ENCODE data around the gene TSNAX. TPM values are rescaled to one million over a fixed set of nuclear protein-coding genes. Genes with fewer than 3 reads are reported as not detected.

Gene TSNAX
- total RNA-seq, 1 donor from 2014 or later = 27.7 TPM

DNA sequence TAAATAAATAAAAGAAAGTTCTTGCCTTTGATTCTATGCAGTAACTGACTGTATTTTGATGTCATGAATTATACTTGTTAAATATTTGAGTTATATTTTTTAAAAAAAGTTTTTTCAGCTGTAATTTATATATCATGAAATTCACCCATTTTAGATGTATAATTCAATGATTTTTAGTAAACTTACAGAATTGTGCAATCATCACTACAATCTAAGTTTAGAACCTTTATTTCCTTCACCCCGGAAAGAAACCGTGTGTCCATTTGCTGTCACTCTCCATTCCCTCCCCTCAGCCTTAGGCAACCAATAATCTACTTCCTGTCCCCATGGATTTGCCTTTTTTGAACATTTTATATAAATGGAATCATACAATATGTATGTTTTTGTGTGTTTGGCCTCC, 65.7 kb downstream of the TSNAX start:
- Histone ChIP-seq H3K36me3 (ENCODE audit: control insufficient read depth in 3 of 3, insufficient read depth in 3 of 3, low read length in 3 of 3) (no peaks in the 10 kb centered on the region), H3K9ac (ENCODE audit: low read depth in 1 of 3, low read length in 3 of 3) (no peak overlapping the region), H3K4me1 (ENCODE audit: control insufficient read depth in 3 of 3, insufficient read depth in 3 of 3, low read length in 3 of 3) (peaks cover 0 to 6% (median 3%) of the 10 kb centered on the region in 3 donors), H3K4me3 (ENCODE audit: low read length in 3 of 3) (no peak overlapping the region), H3K27me3 (ENCODE audit: control insufficient read depth in 3 of 3, insufficient read depth in 3 of 3, low read length in 3 of 3) (no peaks in the 10 kb centered on the region), H3K27ac (ENCODE audit: low read depth, low read length) (no peak overlapping the region), H3K9me3 (ENCODE audit: control insufficient read depth in 3 of 3, low read length in 3 of 3) (no peaks in the 10 kb centered on the region)

DNA sequence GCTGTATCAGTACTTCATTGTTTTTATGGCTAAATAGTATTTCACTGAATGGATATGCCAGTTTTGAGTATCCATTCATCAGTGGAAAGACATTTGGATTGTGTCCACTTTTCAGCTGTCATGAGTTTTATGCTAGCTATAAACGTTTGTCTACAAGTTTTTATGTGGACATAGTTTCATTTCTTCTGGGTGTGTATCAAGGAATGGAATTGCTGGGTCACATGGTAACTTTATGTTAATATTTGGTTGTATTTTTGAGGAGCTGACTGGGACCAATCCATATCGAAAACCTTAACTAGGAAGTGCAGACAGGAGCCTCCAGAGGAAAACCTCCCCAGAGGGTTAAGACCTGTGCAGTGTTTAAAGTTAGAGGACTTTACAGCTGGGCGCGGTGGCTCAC, 66.3 kb downstream of the TSNAX start:
- no peaks in the 10 kb centered on the region for H3K36me3 ChIP-seq (ENCODE audit: control insufficient read depth in 3 of 3, insufficient read depth in 3 of 3, low read length in 3 of 3)
- H3K4me3 ChIP-seq (ENCODE audit: low read length in 3 of 3) = no peak overlapping the region
- no peak overlapping the region for H3K27ac ChIP-seq (ENCODE audit: low read depth, low read length)
- peaks cover 0 to 6% (median 3%) of the 10 kb centered on the region in 3 donors for H3K4me1 ChIP-seq (ENCODE audit: control insufficient read depth in 3 of 3, insufficient read depth in 3 of 3, low read length in 3 of 3)
- no peak overlapping the region for H3K9ac ChIP-seq (ENCODE audit: low read depth in 1 of 3, low read length in 3 of 3)
- no peaks in the 10 kb centered on the region for H3K27me3 ChIP-seq (ENCODE audit: control insufficient read depth in 3 of 3, insufficient read depth in 3 of 3, low read length in 3 of 3)
- no peaks in the 10 kb centered on the region for H3K9me3 ChIP-seq (ENCODE audit: control insufficient read depth in 3 of 3, low read length in 3 of 3)

DNA sequence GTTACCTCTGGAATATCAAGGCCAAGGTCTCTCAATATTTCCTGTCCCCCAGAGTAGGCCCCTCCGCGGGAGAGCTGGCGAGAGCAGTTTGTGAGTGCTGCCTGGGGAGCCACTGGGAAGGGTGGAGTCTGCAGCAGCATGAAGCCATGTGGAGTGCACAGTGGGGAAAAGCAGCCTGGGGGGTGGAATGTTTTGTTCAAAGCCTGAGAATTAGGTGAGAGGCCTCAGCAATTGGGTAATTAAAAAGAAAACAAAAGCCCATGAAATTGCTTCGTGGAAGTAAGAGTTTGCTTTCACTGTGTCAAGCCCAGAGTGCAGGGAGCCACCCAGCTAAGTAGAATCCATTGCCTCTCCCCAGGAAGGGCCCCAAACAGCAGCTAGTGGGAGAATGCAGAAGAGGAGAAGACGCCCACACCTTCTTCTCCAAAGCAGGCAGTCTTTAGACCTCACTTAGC, 67.9 kb downstream of the TSNAX start:
- Histone ChIP-seq H3K27ac (ENCODE audit: low read depth, low read length) (peak overlapping the region; percentile 13), H3K4me3 (ENCODE audit: low read length in 3 of 3) (no peak overlapping the region), H3K36me3 (ENCODE audit: control insufficient read depth in 3 of 3, insufficient read depth in 3 of 3, low read length in 3 of 3) (no peaks in the 10 kb centered on the region), H3K27me3 (ENCODE audit: control insufficient read depth in 3 of 3, insufficient read depth in 3 of 3, low read length in 3 of 3) (no peaks in the 10 kb centered on the region), H3K4me1 (ENCODE audit: control insufficient read depth in 3 of 3, insufficient read depth in 3 of 3, low read length in 3 of 3) (peaks cover 1 to 4% (median 2%) of the 10 kb centered on the region in 3 donors), H3K9ac (ENCODE audit: low read depth in 1 of 3, low read length in 3 of 3) (no peak overlapping the region), H3K9me3 (ENCODE audit: control insufficient read depth in 3 of 3, low read length in 3 of 3) (no peaks in the 10 kb centered on the region)

DNA sequence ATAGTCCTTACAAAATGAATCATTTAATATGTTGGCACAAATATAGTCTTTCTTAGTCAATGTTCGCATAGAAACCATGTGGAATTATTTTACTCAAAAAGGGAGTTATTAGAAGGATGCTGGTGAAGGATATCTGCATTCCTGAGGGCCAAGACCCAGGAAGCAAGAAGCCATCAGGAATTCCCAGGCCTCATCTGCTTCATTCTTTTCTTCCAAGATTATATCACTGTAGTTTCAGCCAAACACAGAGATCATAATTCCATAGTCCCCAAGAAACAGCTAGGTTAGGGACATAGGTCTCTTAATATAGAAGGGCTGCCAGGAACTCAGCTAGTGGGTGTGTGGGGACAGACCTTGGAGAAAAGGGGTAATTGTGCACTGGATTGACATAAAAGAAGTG, 69.5 kb downstream of the TSNAX start:
- Histone ChIP-seq H3K36me3 (ENCODE audit: control insufficient read depth in 3 of 3, insufficient read depth in 3 of 3, low read length in 3 of 3) (no peaks in the 10 kb centered on the region), H3K27me3 (ENCODE audit: control insufficient read depth in 3 of 3, insufficient read depth in 3 of 3, low read length in 3 of 3) (no peaks in the 10 kb centered on the region), H3K27ac (ENCODE audit: low read depth, low read length) (no peak overlapping the region), H3K4me3 (ENCODE audit: low read length in 3 of 3) (no peak overlapping the region), H3K9ac (ENCODE audit: low read depth in 1 of 3, low read length in 3 of 3) (no peak overlapping the region), H3K9me3 (ENCODE audit: control insufficient read depth in 3 of 3, low read length in 3 of 3) (no peaks in the 10 kb centered on the region), H3K4me1 (ENCODE audit: control insufficient read depth in 3 of 3, insufficient read depth in 3 of 3, low read length in 3 of 3) (peaks cover 0 to 4% (median 0%) of the 10 kb centered on the region in 3 donors)

DNA sequence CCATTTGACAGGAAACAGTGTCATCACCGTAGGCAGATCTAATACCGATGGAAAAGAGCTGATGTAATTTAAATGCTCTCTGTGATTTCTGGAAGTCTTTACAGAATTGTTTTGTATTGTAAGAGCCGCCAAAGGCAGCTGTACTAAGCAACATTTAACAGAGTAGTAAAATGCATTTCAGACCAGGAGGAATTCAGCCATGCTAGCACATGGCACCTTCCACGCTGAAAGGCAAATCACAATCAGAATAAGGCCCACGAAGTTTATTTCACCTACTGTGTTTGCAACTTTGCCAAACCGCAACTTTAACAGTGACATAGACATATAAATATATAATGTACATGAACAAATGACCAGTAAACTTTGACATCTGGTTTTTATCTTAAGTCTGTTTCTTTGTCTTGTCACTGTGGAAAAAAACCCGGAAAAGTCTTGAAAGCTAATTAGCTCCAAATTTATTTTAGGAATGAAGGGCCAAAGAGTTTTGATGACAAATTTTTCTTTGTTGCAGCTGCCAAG, 72.0 kb downstream of the TSNAX start:
- Histone ChIP-seq H3K27me3 (ENCODE audit: control insufficient read depth in 3 of 3, insufficient read depth in 3 of 3, low read length in 3 of 3) (no peaks in the 10 kb centered on the region), H3K4me3 (ENCODE audit: low read length in 3 of 3) (no peak overlapping the region), H3K9me3 (ENCODE audit: control insufficient read depth in 3 of 3, low read length in 3 of 3) (no peaks in the 10 kb centered on the region), H3K4me1 (ENCODE audit: control insufficient read depth in 3 of 3, insufficient read depth in 3 of 3, low read length in 3 of 3) (peaks cover 2 to 8% (median 5%) of the 10 kb centered on the region in 3 donors), H3K27ac (ENCODE audit: low read depth, low read length) (peak overlapping the region; percentile 33), H3K9ac (ENCODE audit: low read depth in 1 of 3, low read length in 3 of 3) (no peak overlapping the region), H3K36me3 (ENCODE audit: control insufficient read depth in 3 of 3, insufficient read depth in 3 of 3, low read length in 3 of 3) (no peaks in the 10 kb centered on the region)

DNA sequence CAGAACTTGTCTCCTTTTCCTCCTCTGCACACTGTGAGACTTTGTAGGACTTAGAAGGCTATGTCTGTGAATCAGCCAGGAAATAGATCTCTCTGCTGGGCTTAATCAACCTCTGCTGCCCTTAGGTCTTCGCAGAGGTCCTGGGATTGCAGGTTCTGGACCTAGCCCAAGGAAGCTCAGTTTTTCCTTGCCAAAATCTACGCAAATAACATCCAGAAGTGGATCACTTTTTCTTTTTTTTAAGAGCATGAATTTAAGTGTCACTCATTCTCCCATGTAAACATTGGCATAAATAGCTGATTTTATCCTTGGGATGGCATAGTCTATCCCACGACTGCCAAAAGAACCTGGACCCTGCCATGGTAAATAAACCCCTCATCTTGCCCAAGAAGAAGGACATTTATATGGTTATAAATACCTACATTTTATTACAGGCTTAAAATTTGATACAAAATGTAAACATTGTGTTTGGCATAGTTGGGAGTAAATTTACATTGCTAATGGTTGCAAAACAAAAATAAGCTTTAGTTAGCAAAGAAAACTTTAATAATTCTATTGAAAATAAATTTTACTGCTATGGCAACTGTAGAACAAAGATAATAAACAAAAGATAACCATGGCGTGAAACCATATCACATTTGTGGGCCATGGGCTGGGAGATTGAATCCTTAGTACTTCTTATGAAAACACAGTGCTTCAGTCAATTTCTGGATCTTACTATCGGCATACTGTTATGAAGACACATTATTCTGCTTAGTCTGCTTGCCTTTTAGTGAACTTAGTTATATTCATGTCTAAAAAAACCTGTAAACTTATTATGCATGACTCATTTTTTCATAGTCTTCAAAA, 73.6 kb downstream of the TSNAX start:
- Histone ChIP-seq H3K4me3 (ENCODE audit: low read length in 3 of 3) (no peak overlapping the region), H3K9ac (ENCODE audit: low read depth in 1 of 3, low read length in 3 of 3) (no peak overlapping the region), H3K4me1 (ENCODE audit: control insufficient read depth in 3 of 3, insufficient read depth in 3 of 3, low read length in 3 of 3) (peaks cover 2 to 8% (median 5%) of the 10 kb centered on the region in 3 donors), H3K27me3 (ENCODE audit: control insufficient read depth in 3 of 3, insufficient read depth in 3 of 3, low read length in 3 of 3) (no peaks in the 10 kb centered on the region), H3K36me3 (ENCODE audit: control insufficient read depth in 3 of 3, insufficient read depth in 3 of 3, low read length in 3 of 3) (no peaks in the 10 kb centered on the region), H3K9me3 (ENCODE audit: control insufficient read depth in 3 of 3, low read length in 3 of 3) (no peaks in the 10 kb centered on the region), H3K27ac (ENCODE audit: low read depth, low read length) (no peak overlapping the region)

DNA sequence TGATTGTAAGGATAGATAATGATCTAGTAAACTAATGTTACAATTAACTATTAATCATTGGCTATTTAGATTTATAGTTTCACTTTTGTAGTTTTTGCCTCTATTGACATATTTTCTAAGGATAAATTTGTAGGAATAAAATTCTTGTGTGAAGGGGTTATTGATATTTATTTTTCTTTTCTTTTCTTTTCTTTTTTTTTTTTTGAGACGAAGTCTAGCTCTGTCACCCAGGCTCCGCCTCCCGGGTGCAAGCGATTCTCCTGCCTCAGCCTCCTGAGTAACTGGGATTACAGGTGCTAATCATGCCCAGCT, 74.2 kb downstream of the TSNAX start:
- no peaks in the 10 kb centered on the region for H3K9me3 ChIP-seq (ENCODE audit: control insufficient read depth in 3 of 3, low read length in 3 of 3)
- no peaks in the 10 kb centered on the region for H3K27me3 ChIP-seq (ENCODE audit: control insufficient read depth in 3 of 3, insufficient read depth in 3 of 3, low read length in 3 of 3)
- H3K4me1 ChIP-seq (ENCODE audit: control insufficient read depth in 3 of 3, insufficient read depth in 3 of 3, low read length in 3 of 3) = peaks cover 2 to 8% (median 5%) of the 10 kb centered on the region in 3 donors
- H3K9ac ChIP-seq (ENCODE audit: low read depth in 1 of 3, low read length in 3 of 3) = no peak overlapping the region
- no peak overlapping the region for H3K4me3 ChIP-seq (ENCODE audit: low read length in 3 of 3)
- H3K27ac ChIP-seq (ENCODE audit: low read depth, low read length) = no peak overlapping the region
- no peaks in the 10 kb centered on the region for H3K36me3 ChIP-seq (ENCODE audit: control insufficient read depth in 3 of 3, insufficient read depth in 3 of 3, low read length in 3 of 3)

DNA sequence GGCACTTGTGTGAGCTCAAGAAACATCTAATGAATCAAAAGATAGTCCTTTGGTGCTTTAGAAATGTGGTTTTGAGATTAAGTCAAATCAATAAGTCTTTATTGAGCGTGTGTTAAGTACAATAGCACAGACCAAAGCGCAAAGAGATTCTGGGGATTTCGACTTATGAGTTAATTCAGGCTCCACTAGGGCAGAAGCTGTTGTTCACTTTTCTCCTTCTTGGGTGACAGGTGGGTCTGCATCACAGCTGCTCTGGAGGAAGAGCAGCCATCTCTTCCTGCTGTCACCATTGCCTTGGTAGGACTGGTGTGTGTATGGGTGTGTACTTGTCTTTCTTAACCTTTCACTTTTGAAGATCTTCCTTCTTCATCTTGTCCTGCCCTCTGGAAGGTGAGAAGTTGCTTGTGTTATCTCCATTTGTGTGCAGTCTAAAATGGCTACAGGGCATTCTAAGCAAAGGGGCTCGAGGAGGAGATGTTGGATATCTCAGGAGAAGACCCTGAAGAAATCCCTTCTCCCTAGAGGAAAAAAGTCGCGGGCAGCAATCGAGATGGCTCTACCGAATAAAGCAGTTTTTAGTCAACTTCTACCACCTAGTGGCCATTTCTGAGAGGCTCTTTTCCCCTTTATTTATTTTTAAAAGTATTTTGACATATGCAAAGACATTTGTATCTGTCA, 75.3 kb downstream of the TSNAX start:
- H3K9me3 ChIP-seq (ENCODE audit: control insufficient read depth in 3 of 3, low read length in 3 of 3) = no peaks in the 10 kb centered on the region
- H3K36me3 ChIP-seq (ENCODE audit: control insufficient read depth in 3 of 3, insufficient read depth in 3 of 3, low read length in 3 of 3) = no peaks in the 10 kb centered on the region
- peak overlapping the region; percentile 62 to 84 (median 75) for H3K4me3 ChIP-seq (ENCODE audit: low read length in 3 of 3)
- no peaks in the 10 kb centered on the region for H3K27me3 ChIP-seq (ENCODE audit: control insufficient read depth in 3 of 3, insufficient read depth in 3 of 3, low read length in 3 of 3)
- peaks cover 2 to 8% (median 5%) of the 10 kb centered on the region in 3 donors for H3K4me1 ChIP-seq (ENCODE audit: control insufficient read depth in 3 of 3, insufficient read depth in 3 of 3, low read length in 3 of 3)
- peak overlapping the region; percentile 47 to 57 (median 55) for H3K9ac ChIP-seq (ENCODE audit: low read depth in 1 of 3, low read length in 3 of 3)
- H3K27ac ChIP-seq (ENCODE audit: low read depth, low read length) = no peak overlapping the region

DNA sequence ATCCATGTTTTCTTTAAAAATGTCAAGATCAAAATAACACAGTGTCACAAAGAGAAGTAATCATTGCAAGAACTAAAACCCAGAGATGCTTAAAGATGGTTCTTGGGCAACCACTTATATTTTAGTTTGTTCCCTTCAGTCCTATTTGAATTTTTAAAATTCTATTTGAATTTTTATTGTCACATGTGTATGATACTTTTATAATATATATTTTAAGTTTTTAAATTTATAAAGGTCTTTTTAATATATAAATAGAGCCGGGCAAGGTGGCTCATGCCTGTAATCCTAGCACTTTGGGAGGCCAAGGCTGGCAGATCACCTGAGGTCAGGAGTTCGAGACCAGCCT, 75.8 kb downstream of the TSNAX start:
- H3K27me3 ChIP-seq (ENCODE audit: control insufficient read depth in 3 of 3, insufficient read depth in 3 of 3, low read length in 3 of 3) = no peaks in the 10 kb centered on the region
- H3K9ac ChIP-seq (ENCODE audit: low read depth in 1 of 3, low read length in 3 of 3) = no peak overlapping the region
- H3K4me3 ChIP-seq (ENCODE audit: low read length in 3 of 3) = no peak overlapping the region
- no peaks in the 10 kb centered on the region for H3K9me3 ChIP-seq (ENCODE audit: control insufficient read depth in 3 of 3, low read length in 3 of 3)
- H3K27ac ChIP-seq (ENCODE audit: low read depth, low read length) = no peak overlapping the region
- no peaks in the 10 kb centered on the region for H3K36me3 ChIP-seq (ENCODE audit: control insufficient read depth in 3 of 3, insufficient read depth in 3 of 3, low read length in 3 of 3)
- peaks cover 2 to 8% (median 5%) of the 10 kb centered on the region in 3 donors for H3K4me1 ChIP-seq (ENCODE audit: control insufficient read depth in 3 of 3, insufficient read depth in 3 of 3, low read length in 3 of 3)

All from skeletal muscle tissue (tissue), 4 donors.